Measurements from ENCODE around the gene SETX.

GRCh38 chr9:132243156-132244074 is 111.4 kb downstream of the SETX start:
- TF ChIP-seq, protein P1, sequence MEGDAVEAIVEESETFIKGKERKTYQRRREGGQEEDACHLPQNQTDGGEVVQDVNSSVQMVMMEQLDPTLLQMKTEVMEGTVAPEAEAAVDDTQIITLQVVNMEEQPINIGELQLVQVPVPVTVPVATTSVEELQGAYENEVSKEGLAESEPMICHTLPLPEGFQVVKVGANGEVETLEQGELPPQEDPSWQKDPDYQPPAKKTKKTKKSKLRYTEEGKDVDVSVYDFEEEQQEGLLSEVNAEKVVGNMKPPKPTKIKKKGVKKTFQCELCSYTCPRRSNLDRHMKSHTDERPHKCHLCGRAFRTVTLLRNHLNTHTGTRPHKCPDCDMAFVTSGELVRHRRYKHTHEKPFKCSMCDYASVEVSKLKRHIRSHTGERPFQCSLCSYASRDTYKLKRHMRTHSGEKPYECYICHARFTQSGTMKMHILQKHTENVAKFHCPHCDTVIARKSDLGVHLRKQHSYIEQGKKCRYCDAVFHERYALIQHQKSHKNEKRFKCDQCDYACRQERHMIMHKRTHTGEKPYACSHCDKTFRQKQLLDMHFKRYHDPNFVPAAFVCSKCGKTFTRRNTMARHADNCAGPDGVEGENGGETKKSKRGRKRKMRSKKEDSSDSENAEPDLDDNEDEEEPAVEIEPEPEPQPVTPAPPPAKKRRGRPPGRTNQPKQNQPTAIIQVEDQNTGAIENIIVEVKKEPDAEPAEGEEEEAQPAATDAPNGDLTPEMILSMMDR (IDR thresholded peaks at IDR 0.05) = no peak
- no peak for TF ChIP-seq POLR2A (IDR thresholded peaks at IDR 0.05)

Measured in heart left ventricle (tissue), 13 donors.